WTC11 (cell line): Measurements from ENCODE around the gene FAM110A. TPM values are rescaled to one million over a fixed set of nuclear protein-coding genes. Genes with fewer than 3 reads are reported as not detected.

ENCODE experiments used
- ATAC-seq: fragments of 200-7000 bp; cut with Tn5 transposase; 2 replicates; pipeline ENCODE4 v1.10.0; 2021; ENCODE audit warnings: mild to moderate bottlenecking, moderate library complexity
- CTCF ChIA-PET: fragments of 300-600 bp; sonication (Branson Sonifier 250); formaldehyde crosslinking; loops from one replicate; lab custom pipeline; 2021; ENCODE audit warnings: antibody characterized with exemption; lab: Charles Lee
- POLR2A ChIA-PET: fragments of 350-600 bp; sonication (Branson Sonifier 250); formaldehyde crosslinking; loops from one replicate; lab custom pipeline; 2021; ENCODE audit warnings: antibody characterized with exemption; lab: Charles Lee
- DNase-seq: peaks from one replicate; pipeline ENCODE4 v3.0.0; 2021; ENCODE audit warnings: low spot score
- H3K27ac Mint-ChIP-seq: 2 replicates; pipeline ENCODE4 v1.8.0; 2021; ENCODE audit warnings: mixed read lengths
- H3K27me3 Mint-ChIP-seq: 2 replicates; pipeline ENCODE4 v1.8.0; 2021; ENCODE audit warnings: low read depth, mild to moderate bottlenecking, moderate library complexity, mixed read lengths
- H3K36me3 Mint-ChIP-seq: 2 replicates; pipeline ENCODE4 v1.8.0; 2021; ENCODE audit warnings: mixed read lengths
- H3K4me1 Mint-ChIP-seq: 2 replicates; pipeline ENCODE4 v1.8.0; 2022; ENCODE audit warnings: mixed read lengths
- H3K4me3 Mint-ChIP-seq: 2 replicates; pipeline ENCODE4 v1.8.0; 2021; ENCODE audit warnings: mild to moderate bottlenecking, moderate library complexity, mixed read lengths
- H3K9me3 Mint-ChIP-seq: 2 replicates; pipeline ENCODE4 v1.8.0; 2021; ENCODE audit warnings: mixed read lengths
- AR ChIP-seq: fragments of 250-450 bp; sonication (Bioruptor Pico); IDR thresholded peaks from 2 replicates; pipeline ENCODE4 v1.9.0; 2021; ENCODE audit warnings: mild to moderate bottlenecking
- CBFB ChIP-seq: sonication (generic); formaldehyde crosslinking; IDR thresholded peaks from 2 replicates; pipeline ENCODE4 v1.8.1; 2022; ENCODE audit warnings: mild to moderate bottlenecking, low read depth, missing genetic modification reagents
- CDX4 ChIP-seq: fragments of 250-450 bp; sonication (Bioruptor Pico); IDR thresholded peaks from 2 replicates; pipeline ENCODE4 v1.9.0; 2021; ENCODE audit warnings: moderate library complexity, mild to moderate bottlenecking, inconsistent platforms, borderline replicate concordance
- FOXK1 ChIP-seq: sonication (generic); formaldehyde crosslinking; IDR thresholded peaks from 2 replicates; pipeline ENCODE4 v1.8.0; 2022; ENCODE audit warnings: mild to moderate bottlenecking, moderate library complexity, missing genetic modification reagents
- FOXP4 ChIP-seq: sonication (generic); formaldehyde crosslinking; IDR thresholded peaks from 2 replicates; pipeline ENCODE4 v1.8.0; 2022; ENCODE audit warnings: mild to moderate bottlenecking, missing genetic modification reagents
- IRF2 ChIP-seq: sonication (generic); formaldehyde crosslinking; IDR thresholded peaks from 2 replicates; pipeline ENCODE4 v1.8.0; 2022; ENCODE audit warnings: low read depth, missing genetic modification reagents, borderline replicate concordance
- MXD4 ChIP-seq: fragments of 250-450 bp; sonication (Bioruptor Pico); IDR thresholded peaks from 2 replicates; pipeline ENCODE4 v1.8.0; 2021; ENCODE audit warnings: mild to moderate bottlenecking, moderate library complexity, borderline replicate concordance
- MYBL2 ChIP-seq: sonication (generic); formaldehyde crosslinking; IDR thresholded peaks from 2 replicates; pipeline ENCODE4 v1.8.1; 2023; ENCODE audit warnings: mild to moderate bottlenecking, moderate library complexity, missing genetic modification reagents
- NFATC4 ChIP-seq: fragments of 250-450 bp; sonication (Bioruptor Pico); IDR thresholded peaks from 2 replicates; pipeline ENCODE4 v1.9.0; 2021; ENCODE audit warnings: mild to moderate bottlenecking
- NFE2L1 ChIP-seq: sonication (generic); formaldehyde crosslinking; IDR thresholded peaks from 2 replicates; pipeline ENCODE4 v1.8.1; 2023; ENCODE audit warnings: missing genetic modification reagents
- PRDM15 ChIP-seq: sonication (generic); formaldehyde crosslinking; IDR thresholded peaks from 2 replicates; pipeline ENCODE4 v1.8.0; 2022; ENCODE audit warnings: missing genetic modification reagents
- STAT6 ChIP-seq: sonication (generic); formaldehyde crosslinking; conservative IDR thresholded peaks from 2 replicates; pipeline ENCODE4 v1.8.1; 2023; ENCODE audit warnings: mild to moderate bottlenecking, low read depth, missing genetic modification reagents, moderate library complexity
- ZBTB21 ChIP-seq: sonication (generic); formaldehyde crosslinking; IDR thresholded peaks from 2 replicates; pipeline ENCODE4 v1.8.1; 2023; ENCODE audit warnings: mild to moderate bottlenecking, missing genetic modification reagents, borderline replicate concordance
- ZBTB43 ChIP-seq: sonication (generic); formaldehyde crosslinking; IDR thresholded peaks from 2 replicates; pipeline ENCODE4 v1.8.1; 2023; ENCODE audit warnings: mild to moderate bottlenecking, missing genetic modification reagents
- ZNF396 ChIP-seq: fragments of 250-450 bp; sonication (Bioruptor Pico); IDR thresholded peaks from 2 replicates; pipeline ENCODE4 v1.8.0; 2021; ENCODE audit warnings: mild to moderate bottlenecking, moderate library complexity, borderline replicate concordance
- ZNF416 ChIP-seq: fragments of 250-450 bp; sonication (Bioruptor Pico); IDR thresholded peaks from 2 replicates; pipeline ENCODE4 v1.9.0; 2021; ENCODE audit warnings: mild to moderate bottlenecking, inconsistent platforms
- total RNA-seq: library from RNA; stranded (reverse); gene quantifications from 3 replicates; pipeline ENCODE4 v1.2.3, GENCODE V29; 2021

FAM110A gene
- total RNA-seq, 1 experiment from 2014 or later = 18.8 TPM

- TF ChIP-seq CDX4 (no peak), MYBL2 (CRISPR knock-in tag) (no peak), ZNF416 (CRISPR knock-in tag) (no peak), FOXP4 (no peak), FOXK1 (CRISPR knock-in tag) (no peak), ZBTB21 (no peak), ZBTB43 (CRISPR knock-in tag) (no peak), ZNF396 (CRISPR knock-in tag) (no peak), IRF2 (CRISPR knock-in tag) (no peak), MXD4 (CRISPR knock-in tag) (no peak), AR (CRISPR knock-in tag) (no peak), CBFB (CRISPR knock-in tag) (no peak)
- Mint-ChIP-seq H3K9me3 (no peaks in the 10 kb centered on the region), H3K36me3 (no peaks in the 10 kb centered on the region), H3K4me1 (peaks cover 16% of the 10 kb centered on the region), H3K27ac (no peak overlapping the region), H3K27me3 (no peaks in the 10 kb centered on the region; the same call in 1 of the 2 replicates), H3K4me3 (no peak overlapping the region)
- POLR2A ChIA-PET = no interaction called here
- no peak for DNase-seq
- CTCF ChIA-PET = no interaction called here
- ATAC-seq = no peak
Measured at GRCh38 chr20:858011-858410, 24.5 kb downstream of the FAM110A start.

GRCh38 chr20:859751-860231 lies 26.3 kb downstream of the FAM110A start:
- ChIA-PET CTCF (interaction anchor here (0.9 to 1.0 kb wide), 2 partner anchors 11 to 13 kb away, joined by 3 read pairs; no protein-coding TSS in a partner anchor), POLR2A (interaction anchor here (0.5 kb wide), 1 partner anchor 81 kb away, joined by 3 read pairs; no protein-coding TSS in a partner anchor)
- TF ChIP-seq AR (CRISPR knock-in tag) (no peak), PRDM15 (CRISPR knock-in tag) (no peak), NFE2L1 (CRISPR knock-in tag) (no peak), FOXK1 (CRISPR knock-in tag) (no peak), NFATC4 (CRISPR knock-in tag) (no peak), STAT6 (CRISPR knock-in tag) (no peak)
- Mint-ChIP-seq H3K36me3 (no peaks in the 10 kb centered on the region), H3K27ac (no peak overlapping the region), H3K4me3 (no peak overlapping the region), H3K9me3 (no peaks in the 10 kb centered on the region), H3K4me1 (peaks cover 16% of the 10 kb centered on the region), H3K27me3 (peaks cover 1% of the 10 kb centered on the region)
- DNase-seq (no peak), ATAC-seq (no peak)
